ENCODE results near the gene COLGALT1. TPM values are rescaled to one million over a fixed set of nuclear protein-coding genes. Genes with fewer than 3 reads are reported as not detected.

COLGALT1 gene
- total RNA-seq, 1 experiment from 2014 or later = 86.0 TPM

DNA sequence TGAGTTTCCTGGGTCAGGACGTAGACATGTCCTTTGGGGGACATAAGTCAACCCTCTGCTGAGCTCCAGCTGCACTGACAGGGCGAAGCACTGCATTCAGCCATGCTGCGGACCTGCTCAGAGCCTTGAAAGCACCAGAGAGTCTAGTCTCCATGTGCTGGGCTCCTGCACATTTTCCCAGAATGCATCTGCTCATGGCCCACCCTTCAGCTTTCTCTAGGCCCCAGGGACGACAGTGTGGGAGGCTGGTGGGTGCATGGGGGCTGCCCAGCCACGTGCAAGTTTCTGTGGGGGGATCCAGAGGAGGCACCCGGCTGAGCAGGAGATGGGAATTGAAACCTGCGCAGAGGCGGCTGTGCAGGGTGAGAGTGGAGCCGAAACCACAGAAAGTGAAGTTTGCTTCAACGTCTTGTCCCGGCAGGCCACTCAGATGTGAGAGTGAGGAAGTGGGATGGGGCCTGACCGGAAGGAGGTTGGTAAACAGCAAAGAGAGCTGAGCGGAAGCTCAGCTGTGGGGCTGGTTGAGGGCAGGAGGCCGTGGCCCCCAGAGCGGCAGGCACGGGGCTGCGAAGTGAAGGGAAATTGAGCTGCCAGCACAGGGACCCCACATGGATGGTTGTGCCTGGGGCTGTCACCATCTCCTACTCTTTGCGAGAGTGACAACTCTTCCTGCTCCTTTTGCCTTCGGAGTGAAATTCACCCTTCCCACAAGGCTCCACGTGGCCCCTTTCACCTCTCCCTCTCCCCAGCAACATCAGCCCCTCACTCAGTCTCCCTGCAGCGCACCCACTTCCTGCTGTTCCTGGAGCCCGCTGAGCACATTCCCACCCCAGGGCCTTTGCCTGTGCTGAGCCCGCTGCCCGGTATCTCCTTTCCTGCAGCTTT lies 32.2 kb upstream of the COLGALT1 start:
- no peaks in the 10 kb centered on the region for H3K9me2 ChIP-seq (ENCODE audit: insufficient read depth)
- ChIA-PET RAD21 (ENCODE audit: low non-redundant PET in 1 of 2, low total read pairs in 2 of 2, uncharacterized antibody in 2 of 2, unreplicated experiment in 2 of 2) (no interaction called here), CTCF (no interaction called here), POLR2A (no interaction called here)
- ATAC-seq (no peak), DNase-seq (ENCODE audit: low read depth, low spot score) (no peak)
- no peaks in the 10 kb centered on the region for H3K9me3 ChIP-seq (ENCODE audit: control insufficient read depth in 1 of 2, insufficient read depth in 1 of 2, low read depth in 1 of 2, low read length in 2 of 2)
- no peak for TF ChIP-seq ELF1 (IDR thresholded peaks at IDR 0.05; ENCODE audit: borderline replicate concordance, low read depth)
- TF ChIP-seq, protein P1, sequence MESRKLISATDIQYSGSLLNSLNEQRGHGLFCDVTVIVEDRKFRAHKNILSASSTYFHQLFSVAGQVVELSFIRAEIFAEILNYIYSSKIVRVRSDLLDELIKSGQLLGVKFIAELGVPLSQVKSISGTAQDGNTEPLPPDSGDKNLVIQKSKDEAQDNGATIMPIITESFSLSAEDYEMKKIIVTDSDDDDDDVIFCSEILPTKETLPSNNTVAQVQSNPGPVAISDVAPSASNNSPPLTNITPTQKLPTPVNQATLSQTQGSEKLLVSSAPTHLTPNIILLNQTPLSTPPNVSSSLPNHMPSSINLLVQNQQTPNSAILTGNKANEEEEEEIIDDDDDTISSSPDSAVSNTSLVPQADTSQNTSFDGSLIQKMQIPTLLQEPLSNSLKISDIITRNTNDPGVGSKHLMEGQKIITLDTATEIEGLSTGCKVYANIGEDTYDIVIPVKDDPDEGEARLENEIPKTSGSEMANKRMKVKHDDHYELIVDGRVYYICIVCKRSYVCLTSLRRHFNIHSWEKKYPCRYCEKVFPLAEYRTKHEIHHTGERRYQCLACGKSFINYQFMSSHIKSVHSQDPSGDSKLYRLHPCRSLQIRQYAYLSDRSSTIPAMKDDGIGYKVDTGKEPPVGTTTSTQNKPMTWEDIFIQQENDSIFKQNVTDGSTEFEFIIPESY (IDR thresholded peaks at IDR 0.05; ENCODE audit: extremely low read depth, insufficient replicate concordance, low read length) = no peak
- no peak for TF ChIP-seq CBX3 (IDR thresholded peaks at IDR 0.05; ENCODE audit: low read depth)
- no peak for TF ChIP-seq JUND (IDR thresholded peaks at IDR 0.05)
- TF ChIP-seq, protein P2, sequence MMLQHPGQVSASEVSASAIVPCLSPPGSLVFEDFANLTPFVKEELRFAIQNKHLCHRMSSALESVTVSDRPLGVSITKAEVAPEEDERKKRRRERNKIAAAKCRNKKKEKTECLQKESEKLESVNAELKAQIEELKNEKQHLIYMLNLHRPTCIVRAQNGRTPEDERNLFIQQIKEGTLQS (IDR thresholded peaks at IDR 0.05) = no peak
- TF ChIP-seq SIN3A (IDR thresholded peaks at IDR 0.05; ENCODE audit: low read depth) = no peak
- no peak for TF ChIP-seq EZH2 (IDR thresholded peaks at IDR 0.05)
- no peak for TF ChIP-seq POLR2A (IDR thresholded peaks at IDR 0.05; ENCODE audit: borderline replicate concordance, extremely low read depth, insufficient read depth, insufficient read length)
- TF ChIP-seq SP1 (IDR thresholded peaks at IDR 0.05; ENCODE audit: low read depth) = no peak
- no peak for TF ChIP-seq POLR2AphosphoS5 (IDR thresholded peaks at IDR 0.05; ENCODE audit: low read depth, low read length)
- TF ChIP-seq, protein P3, sequence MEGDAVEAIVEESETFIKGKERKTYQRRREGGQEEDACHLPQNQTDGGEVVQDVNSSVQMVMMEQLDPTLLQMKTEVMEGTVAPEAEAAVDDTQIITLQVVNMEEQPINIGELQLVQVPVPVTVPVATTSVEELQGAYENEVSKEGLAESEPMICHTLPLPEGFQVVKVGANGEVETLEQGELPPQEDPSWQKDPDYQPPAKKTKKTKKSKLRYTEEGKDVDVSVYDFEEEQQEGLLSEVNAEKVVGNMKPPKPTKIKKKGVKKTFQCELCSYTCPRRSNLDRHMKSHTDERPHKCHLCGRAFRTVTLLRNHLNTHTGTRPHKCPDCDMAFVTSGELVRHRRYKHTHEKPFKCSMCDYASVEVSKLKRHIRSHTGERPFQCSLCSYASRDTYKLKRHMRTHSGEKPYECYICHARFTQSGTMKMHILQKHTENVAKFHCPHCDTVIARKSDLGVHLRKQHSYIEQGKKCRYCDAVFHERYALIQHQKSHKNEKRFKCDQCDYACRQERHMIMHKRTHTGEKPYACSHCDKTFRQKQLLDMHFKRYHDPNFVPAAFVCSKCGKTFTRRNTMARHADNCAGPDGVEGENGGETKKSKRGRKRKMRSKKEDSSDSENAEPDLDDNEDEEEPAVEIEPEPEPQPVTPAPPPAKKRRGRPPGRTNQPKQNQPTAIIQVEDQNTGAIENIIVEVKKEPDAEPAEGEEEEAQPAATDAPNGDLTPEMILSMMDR (IDR thresholded peaks at IDR 0.05 in 2 of 3, conservative IDR thresholded peaks at IDR 0.05 in 1 of 3; ENCODE audit: borderline replicate concordance in 1 of 3, insufficient read depth in 1 of 3, low read depth in 2 of 3, low read length in 2 of 3) = no peak
- no peak for TF ChIP-seq EGR1 (IDR thresholded peaks at IDR 0.05; ENCODE audit: low read depth)
- no peak for TF ChIP-seq SRF (IDR thresholded peaks at IDR 0.05; ENCODE audit: low read depth)
- no peak for TF ChIP-seq RAD21 (IDR thresholded peaks at IDR 0.05; ENCODE audit: low read depth)
- TF ChIP-seq FOSL1 (IDR thresholded peaks at IDR 0.05; ENCODE audit: low read depth) = no peak
- no peak for TF ChIP-seq YY1 (IDR thresholded peaks at IDR 0.05; ENCODE audit: extremely low read depth, insufficient replicate concordance, low read depth, low read length)
- no peaks in the 10 kb centered on the region for H3K27me3 ChIP-seq (ENCODE audit: insufficient read depth, low read length)
- H3K4me1 ChIP-seq (ENCODE audit: control insufficient read depth in 1 of 2, insufficient read depth in 2 of 2, low read length in 2 of 2) = no peaks in the 10 kb centered on the region
- no peak overlapping the region for H3K4me2 ChIP-seq (ENCODE audit: low read length)
- no peak overlapping the region for H3K9ac ChIP-seq (ENCODE audit: low read length)
- H2AFZ ChIP-seq (ENCODE audit: low read depth, low read length, poor library complexity, severe bottlenecking) = no peak overlapping the region
- H3K79me2 ChIP-seq (ENCODE audit: insufficient read depth, low read length) = no peaks in the 10 kb centered on the region
- intact Hi-C loops (cut with micrococcal nuclease) = no loop called here
- H3K36me3 ChIP-seq (ENCODE audit: control insufficient read depth in 1 of 2, insufficient read depth in 2 of 2, low read length in 2 of 2) = no peaks in the 10 kb centered on the region
- H3K4me3 ChIP-seq (replicated peaks in 1 of 2; ENCODE audit: low read depth in 1 of 2, low read length in 2 of 2) = no peak overlapping the region
- BruUV-seq (replicated peaks) = no TSS peak
- no peaks in the 10 kb centered on the region for H4K20me1 ChIP-seq (ENCODE audit: insufficient read depth)
- H3K27ac ChIP-seq (ENCODE audit: low read depth, low read length) = no peak overlapping the region

Measured in HCT116 (cell line).